PFSK-1 (cell line): ENCODE data around the gene CHRNG.

Source experiments
- FOXP2 ChIP-seq: optimal IDR thresholded peaks from 2 replicates; pipeline ENCODE3; 2011; ENCODE audit warnings: borderline replicate concordance, control low read depth, inconsistent platforms; ENCODE audit not compliant: insufficient read depth; ENCODE audit errors: extremely low read length, extremely low read depth
- POLR2AphosphoS5 ChIP-seq: IDR thresholded peaks from 2 replicates; pipeline ENCODE4 v1.6.1; 2012; ENCODE audit warnings: low read depth, mild to moderate bottlenecking, control low read depth, low read length, moderate library complexity
- SIN3A ChIP-seq: IDR thresholded peaks from 2 replicates; pipeline ENCODE4 v1.6.1; 2012; ENCODE audit warnings: mild to moderate bottlenecking, low read length, moderate library complexity, borderline replicate concordance; ENCODE audit not compliant: insufficient read depth
- TAF1 ChIP-seq: IDR thresholded peaks from 2 replicates; pipeline ENCODE4 v1.6.1; 2012; ENCODE audit warnings: low read length, control low read depth, borderline replicate concordance; ENCODE audit not compliant: insufficient read depth
- TF ChIP-seq, protein P1 (sequence below), 2 experiments: IDR thresholded peaks; 2 replicates each; pipeline versions ENCODE4 v1.6.1 to v1.8.0; 2011 to 2012; ENCODE audit warnings: low read depth in 2 of 2, low read length in 2 of 2, control low read depth in 1 of 2, inconsistent platforms in 1 of 2, mild to moderate bottlenecking in 1 of 2, moderate library complexity in 1 of 2; ENCODE audit not compliant: insufficient read depth in 1 of 2

The CHRNG gene

GRCh38 chr2:232587512-232587911 is 48.0 kb downstream of the CHRNG start:
- no peak for TF ChIP-seq FOXP2
- TF ChIP-seq TAF1: no peak
- TF ChIP-seq POLR2AphosphoS5: no peak
- TF ChIP-seq SIN3A: no peak
- TF ChIP-seq, protein P1, sequence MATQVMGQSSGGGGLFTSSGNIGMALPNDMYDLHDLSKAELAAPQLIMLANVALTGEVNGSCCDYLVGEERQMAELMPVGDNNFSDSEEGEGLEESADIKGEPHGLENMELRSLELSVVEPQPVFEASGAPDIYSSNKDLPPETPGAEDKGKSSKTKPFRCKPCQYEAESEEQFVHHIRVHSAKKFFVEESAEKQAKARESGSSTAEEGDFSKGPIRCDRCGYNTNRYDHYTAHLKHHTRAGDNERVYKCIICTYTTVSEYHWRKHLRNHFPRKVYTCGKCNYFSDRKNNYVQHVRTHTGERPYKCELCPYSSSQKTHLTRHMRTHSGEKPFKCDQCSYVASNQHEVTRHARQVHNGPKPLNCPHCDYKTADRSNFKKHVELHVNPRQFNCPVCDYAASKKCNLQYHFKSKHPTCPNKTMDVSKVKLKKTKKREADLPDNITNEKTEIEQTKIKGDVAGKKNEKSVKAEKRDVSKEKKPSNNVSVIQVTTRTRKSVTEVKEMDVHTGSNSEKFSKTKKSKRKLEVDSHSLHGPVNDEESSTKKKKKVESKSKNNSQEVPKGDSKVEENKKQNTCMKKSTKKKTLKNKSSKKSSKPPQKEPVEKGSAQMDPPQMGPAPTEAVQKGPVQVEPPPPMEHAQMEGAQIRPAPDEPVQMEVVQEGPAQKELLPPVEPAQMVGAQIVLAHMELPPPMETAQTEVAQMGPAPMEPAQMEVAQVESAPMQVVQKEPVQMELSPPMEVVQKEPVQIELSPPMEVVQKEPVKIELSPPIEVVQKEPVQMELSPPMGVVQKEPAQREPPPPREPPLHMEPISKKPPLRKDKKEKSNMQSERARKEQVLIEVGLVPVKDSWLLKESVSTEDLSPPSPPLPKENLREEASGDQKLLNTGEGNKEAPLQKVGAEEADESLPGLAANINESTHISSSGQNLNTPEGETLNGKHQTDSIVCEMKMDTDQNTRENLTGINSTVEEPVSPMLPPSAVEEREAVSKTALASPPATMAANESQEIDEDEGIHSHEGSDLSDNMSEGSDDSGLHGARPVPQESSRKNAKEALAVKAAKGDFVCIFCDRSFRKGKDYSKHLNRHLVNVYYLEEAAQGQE (IDR thresholded peaks at IDR 0.05; ENCODE audit: insufficient read depth in 1 of 2, low read depth in 2 of 2, low read length in 2 of 2): no peak

- TF ChIP-seq POLR2AphosphoS5 (no peak), FOXP2 (no peak), SIN3A (no peak), TAF1 (no peak)
- TF ChIP-seq, protein P1 (IDR thresholded peaks at IDR 0.05; ENCODE audit: insufficient read depth in 1 of 2, low read depth in 2 of 2, low read length in 2 of 2): no peak
Measured at GRCh38 chr2:232588031-232588430, 48.5 kb downstream of the CHRNG start.

- no peak for TF ChIP-seq FOXP2
- TF ChIP-seq SIN3A: no peak
- no peak for TF ChIP-seq POLR2AphosphoS5
- TF ChIP-seq, protein P1 (IDR thresholded peaks at IDR 0.05; ENCODE audit: insufficient read depth in 1 of 2, low read depth in 2 of 2, low read length in 2 of 2): no peak
- TF ChIP-seq TAF1: no peak
Measured at GRCh38 chr2:232588680-232589585, 49.4 kb downstream of the CHRNG start.

DNA sequence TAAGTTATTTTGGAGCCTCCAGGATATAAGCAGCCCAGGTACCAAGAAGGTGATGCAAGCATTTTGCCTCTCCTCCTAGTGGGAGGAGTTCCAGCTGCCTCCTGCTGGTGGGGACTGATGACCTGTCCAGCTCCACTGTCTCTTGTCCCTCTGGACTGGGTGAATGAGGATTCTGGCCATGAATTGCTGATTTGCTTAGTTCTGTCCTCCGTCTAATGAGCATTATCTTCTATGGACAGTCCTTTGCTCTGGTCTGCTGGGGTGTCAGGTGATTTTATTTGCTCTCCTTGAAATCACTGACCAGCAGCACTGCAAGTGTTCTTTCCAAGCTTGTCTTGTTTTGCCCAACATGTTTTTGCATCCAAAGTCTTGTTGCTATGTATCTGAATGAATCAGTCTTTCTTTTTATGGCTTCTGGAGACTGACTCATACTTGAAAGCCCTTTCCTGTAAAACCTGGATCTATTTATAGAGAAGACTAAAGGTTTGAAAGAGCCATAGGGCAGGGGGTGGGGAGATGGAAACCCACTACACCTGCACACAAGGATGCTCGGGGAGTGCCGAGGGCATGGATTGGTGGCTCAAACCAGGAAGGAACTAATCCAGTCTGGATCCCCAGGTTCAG is 53.4 kb downstream of the CHRNG start:
- TF ChIP-seq FOXP2: no peak
- no peak for TF ChIP-seq SIN3A
- TF ChIP-seq, protein P1 (IDR thresholded peaks at IDR 0.05; ENCODE audit: insufficient read depth in 1 of 2, low read depth in 2 of 2, low read length in 2 of 2): no peak
- no peak for TF ChIP-seq TAF1
